ENCODE data around the gene WNT5A. TPM values are rescaled to one million over a fixed set of nuclear protein-coding genes. Genes with fewer than 3 reads are reported as not detected.

Gene WNT5A
- total RNA-seq, 1 experiment from 2014 or later = 0.15 TPM

GRCh38 chr3:55488398-55489055, 1.4 kb upstream of the WNT5A start:
- H3K4me3 ChIP-seq (replicated peaks in 1 of 2; ENCODE audit: low read depth in 1 of 2, low read length in 2 of 2) = no peak overlapping the region
- ATAC-seq (no peak), DNase-seq (ENCODE audit: low read depth, low spot score) (no peak)
- no peak overlapping the region for H2AFZ ChIP-seq (ENCODE audit: low read depth, low read length, poor library complexity, severe bottlenecking)
- H3K4me1 ChIP-seq (ENCODE audit: control insufficient read depth in 1 of 2, insufficient read depth in 2 of 2, low read length in 2 of 2) = no peaks in the 10 kb centered on the region
- intact Hi-C loops (cut with micrococcal nuclease) = no loop called here
- H3K9me3 ChIP-seq (ENCODE audit: control insufficient read depth in 1 of 2, insufficient read depth in 1 of 2, low read depth in 1 of 2, low read length in 2 of 2) = no peaks in the 10 kb centered on the region
- no peak overlapping the region for H3K4me2 ChIP-seq (ENCODE audit: low read length)
- no peaks in the 10 kb centered on the region for H3K9me2 ChIP-seq (ENCODE audit: insufficient read depth)
- no TSS peak for BruUV-seq (replicated peaks)
- H3K79me2 ChIP-seq (ENCODE audit: insufficient read depth, low read length) = no peaks in the 10 kb centered on the region
- H3K27ac ChIP-seq (ENCODE audit: low read depth, low read length) = no peak overlapping the region
- ChIA-PET RAD21 (ENCODE audit: low non-redundant PET in 1 of 2, low total read pairs in 2 of 2, uncharacterized antibody in 2 of 2, unreplicated experiment in 2 of 2) (no interaction called here), POLR2A (no interaction called here), CTCF (no interaction called here)
- TF ChIP-seq ZBTB33 (IDR thresholded peaks at IDR 0.05; ENCODE audit: extremely low read depth, insufficient replicate concordance, low read length) (no peak), EZH2 (IDR thresholded peaks at IDR 0.05) (no peak), POLR2AphosphoS5 (IDR thresholded peaks at IDR 0.05; ENCODE audit: low read depth, low read length) (no peak), ELF1 (IDR thresholded peaks at IDR 0.05; ENCODE audit: borderline replicate concordance, low read depth) (no peak), YY1 (IDR thresholded peaks at IDR 0.05; ENCODE audit: extremely low read depth, insufficient replicate concordance, low read depth, low read length) (no peak), CBX3 (IDR thresholded peaks at IDR 0.05; ENCODE audit: low read depth) (no peak), MAX (IDR thresholded peaks at IDR 0.05) (no peak), SRF (IDR thresholded peaks at IDR 0.05; ENCODE audit: low read depth) (no peak), FOSL1 (IDR thresholded peaks at IDR 0.05; ENCODE audit: low read depth) (no peak), SP1 (IDR thresholded peaks at IDR 0.05; ENCODE audit: low read depth) (no peak)
- H4K20me1 ChIP-seq (ENCODE audit: insufficient read depth) = no peaks in the 10 kb centered on the region
- no peak overlapping the region for H3K9ac ChIP-seq (ENCODE audit: low read length)
- no peaks in the 10 kb centered on the region for H3K27me3 ChIP-seq (ENCODE audit: insufficient read depth, low read length)
- no peaks in the 10 kb centered on the region for H3K36me3 ChIP-seq (ENCODE audit: control insufficient read depth in 1 of 2, insufficient read depth in 2 of 2, low read length in 2 of 2)

Data from HCT116 (cell line).